ENCODE data around the gene DNM3.

Gene DNM3

DNA sequence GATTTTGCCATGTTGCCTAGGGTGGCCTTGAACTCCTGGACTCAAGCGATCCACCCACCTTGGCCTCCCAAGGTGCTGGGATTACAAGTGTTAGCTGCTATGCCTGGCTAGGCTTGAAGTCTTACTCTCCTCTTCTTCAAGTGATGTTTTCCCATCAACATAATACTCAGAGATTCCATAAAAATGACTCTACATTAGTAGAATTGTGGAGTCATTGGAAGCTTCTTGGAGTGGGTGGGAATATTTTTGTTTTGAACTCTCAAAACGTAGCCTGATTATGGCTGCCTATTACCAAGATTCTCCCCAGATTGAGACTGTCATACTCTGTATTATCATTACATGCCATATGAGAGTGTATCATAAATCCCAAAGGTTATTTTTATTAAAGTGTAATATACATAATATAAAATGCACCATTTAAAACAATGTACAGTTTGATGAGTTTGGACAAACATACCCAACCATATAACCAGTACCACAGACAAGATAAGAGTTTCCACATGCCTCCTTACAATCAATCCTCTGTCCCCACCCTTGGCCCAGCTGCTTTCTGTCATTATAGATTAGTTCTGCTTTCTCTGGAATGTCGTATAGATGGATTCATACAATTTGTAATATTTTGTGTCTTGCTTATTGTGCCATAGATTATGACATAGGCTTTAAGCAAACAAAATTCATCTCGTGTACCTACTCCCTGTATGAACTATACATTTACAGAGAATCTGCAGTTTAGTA, 8.0 kb upstream of the DNM3 start:
- Histone ChIP-seq H3K4me2 (ENCODE audit: low read length) (no peak overlapping the region), H3K9me3 (ENCODE audit: low read length) (no peaks in the 10 kb centered on the region), H4K20me1 (ENCODE audit: insufficient read depth, low read length) (no peaks in the 10 kb centered on the region), H3K36me3 (ENCODE audit: insufficient read depth, low read length) (no peaks in the 10 kb centered on the region), H3K9me2 (ENCODE audit: low read depth, low read length) (no peaks in the 10 kb centered on the region), H3K79me2 (ENCODE audit: insufficient read depth, low read length) (no peaks in the 10 kb centered on the region), H3K27ac (ENCODE audit: low read depth, low read length, poor library complexity, severe bottlenecking) (no peak overlapping the region), H3K9ac (ENCODE audit: low read length) (no peak overlapping the region), H3K27me3 (ENCODE audit: insufficient read depth, low read length) (0 out of 2 replicates have a peak, but pooled peaks cover 5% of the 10 kb centered on the region), H3K4me1 (ENCODE audit: insufficient read depth, low read length, severe bottlenecking) (no peaks in the 10 kb centered on the region), H2AFZ (ENCODE audit: low read length) (no peak overlapping the region), H3F3A (ENCODE audit: insufficient read depth, low read length) (no peaks in the 10 kb centered on the region), H3K4me3 (ENCODE audit: low read depth, low read length, poor library complexity, severe bottlenecking) (no peak overlapping the region)
- TF ChIP-seq, protein P1, sequence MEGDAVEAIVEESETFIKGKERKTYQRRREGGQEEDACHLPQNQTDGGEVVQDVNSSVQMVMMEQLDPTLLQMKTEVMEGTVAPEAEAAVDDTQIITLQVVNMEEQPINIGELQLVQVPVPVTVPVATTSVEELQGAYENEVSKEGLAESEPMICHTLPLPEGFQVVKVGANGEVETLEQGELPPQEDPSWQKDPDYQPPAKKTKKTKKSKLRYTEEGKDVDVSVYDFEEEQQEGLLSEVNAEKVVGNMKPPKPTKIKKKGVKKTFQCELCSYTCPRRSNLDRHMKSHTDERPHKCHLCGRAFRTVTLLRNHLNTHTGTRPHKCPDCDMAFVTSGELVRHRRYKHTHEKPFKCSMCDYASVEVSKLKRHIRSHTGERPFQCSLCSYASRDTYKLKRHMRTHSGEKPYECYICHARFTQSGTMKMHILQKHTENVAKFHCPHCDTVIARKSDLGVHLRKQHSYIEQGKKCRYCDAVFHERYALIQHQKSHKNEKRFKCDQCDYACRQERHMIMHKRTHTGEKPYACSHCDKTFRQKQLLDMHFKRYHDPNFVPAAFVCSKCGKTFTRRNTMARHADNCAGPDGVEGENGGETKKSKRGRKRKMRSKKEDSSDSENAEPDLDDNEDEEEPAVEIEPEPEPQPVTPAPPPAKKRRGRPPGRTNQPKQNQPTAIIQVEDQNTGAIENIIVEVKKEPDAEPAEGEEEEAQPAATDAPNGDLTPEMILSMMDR (IDR thresholded peaks at IDR 0.05; ENCODE audit: low read length), result no peak
- TF ChIP-seq EZH2 (IDR thresholded peaks at IDR 0.05; ENCODE audit: borderline replicate concordance, low read length), result no peak

DNA sequence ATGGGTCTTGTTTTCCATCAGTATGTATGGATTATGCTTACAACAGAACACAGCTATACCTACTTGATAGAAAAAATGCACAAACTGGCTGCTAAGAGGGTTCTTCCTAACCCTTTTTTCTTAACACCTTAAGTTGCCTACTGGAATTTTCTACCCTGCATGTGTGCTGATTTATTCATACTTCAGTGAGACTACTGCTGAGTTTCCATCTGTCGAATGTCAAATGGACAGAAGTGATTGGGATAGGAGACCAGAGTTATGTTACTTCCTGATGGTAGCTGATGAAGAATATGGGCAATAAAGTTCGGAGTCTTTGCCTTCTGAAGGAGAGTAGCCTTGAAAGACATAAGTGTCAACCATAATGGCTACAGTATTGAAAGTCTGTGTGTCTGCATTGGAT, 6.5 kb upstream of the DNM3 start:
- Histone ChIP-seq H3K27me3 (ENCODE audit: insufficient read depth, low read length) (0 out of 2 replicates have a peak, but pooled peaks cover 5% of the 10 kb centered on the region), H3K9me3 (ENCODE audit: low read length) (no peaks in the 10 kb centered on the region), H2AFZ (ENCODE audit: low read length) (no peak overlapping the region), H3K4me2 (ENCODE audit: low read length) (no peak overlapping the region), H3F3A (ENCODE audit: insufficient read depth, low read length) (no peaks in the 10 kb centered on the region), H3K36me3 (ENCODE audit: insufficient read depth, low read length) (no peaks in the 10 kb centered on the region), H3K4me3 (ENCODE audit: low read depth, low read length, poor library complexity, severe bottlenecking) (no peak overlapping the region), H3K27ac (ENCODE audit: low read depth, low read length, poor library complexity, severe bottlenecking) (no peak overlapping the region), H4K20me1 (ENCODE audit: insufficient read depth, low read length) (no peaks in the 10 kb centered on the region), H3K9ac (ENCODE audit: low read length) (no peak overlapping the region), H3K9me2 (ENCODE audit: low read depth, low read length) (no peaks in the 10 kb centered on the region), H3K4me1 (ENCODE audit: insufficient read depth, low read length, severe bottlenecking) (no peaks in the 10 kb centered on the region), H3K79me2 (ENCODE audit: insufficient read depth, low read length) (no peaks in the 10 kb centered on the region)
- TF ChIP-seq, protein P1 (IDR thresholded peaks at IDR 0.05; ENCODE audit: low read length), result no peak
- no peak for TF ChIP-seq EZH2 (IDR thresholded peaks at IDR 0.05; ENCODE audit: borderline replicate concordance, low read length)

DNA sequence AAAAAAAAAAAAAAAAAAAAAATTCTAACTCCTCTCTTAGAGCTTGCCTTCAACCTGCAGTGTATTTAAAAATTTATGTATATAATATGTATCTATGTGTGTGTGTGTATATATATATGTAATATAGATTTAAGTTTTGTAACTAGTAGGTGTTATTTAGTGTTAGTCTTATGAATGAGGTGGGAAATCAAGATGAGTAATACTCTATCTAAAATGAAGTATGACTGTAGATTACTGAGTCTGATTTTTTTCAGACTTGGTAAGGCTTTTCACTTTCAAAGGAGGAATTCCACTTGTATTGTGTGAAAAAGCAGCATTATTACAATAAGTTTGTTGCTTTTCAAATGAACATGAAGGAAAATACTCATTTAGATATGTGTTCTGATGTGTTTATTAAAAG, 5.4 kb upstream of the DNM3 start:
- Histone ChIP-seq H3K9ac (ENCODE audit: low read length) (no peak overlapping the region), H3F3A (ENCODE audit: insufficient read depth, low read length) (no peaks in the 10 kb centered on the region), H3K4me1 (ENCODE audit: insufficient read depth, low read length, severe bottlenecking) (no peaks in the 10 kb centered on the region), H3K27ac (ENCODE audit: low read depth, low read length, poor library complexity, severe bottlenecking) (no peak overlapping the region), H3K9me3 (ENCODE audit: low read length) (no peaks in the 10 kb centered on the region), H4K20me1 (ENCODE audit: insufficient read depth, low read length) (no peaks in the 10 kb centered on the region), H3K4me3 (ENCODE audit: low read depth, low read length, poor library complexity, severe bottlenecking) (no peak overlapping the region), H3K9me2 (ENCODE audit: low read depth, low read length) (no peaks in the 10 kb centered on the region), H3K36me3 (ENCODE audit: insufficient read depth, low read length) (no peaks in the 10 kb centered on the region), H2AFZ (ENCODE audit: low read length) (no peak overlapping the region), H3K4me2 (ENCODE audit: low read length) (no peak overlapping the region), H3K79me2 (ENCODE audit: insufficient read depth, low read length) (no peaks in the 10 kb centered on the region), H3K27me3 (ENCODE audit: insufficient read depth, low read length) (0 out of 2 replicates have a peak, but pooled peaks cover 5% of the 10 kb centered on the region)
- no peak for TF ChIP-seq EZH2 (IDR thresholded peaks at IDR 0.05; ENCODE audit: borderline replicate concordance, low read length)
- TF ChIP-seq, protein P1 (IDR thresholded peaks at IDR 0.05; ENCODE audit: low read length), result no peak

Measured in OCI-LY1 (cell line).